IgD-negative memory B cell (primary cell): ENCODE data around the gene DNM3. TPM values are rescaled to one million over a fixed set of nuclear protein-coding genes. Genes with fewer than 3 reads are reported as not detected.
"Not testable (repeated sequence)": the region's sequence is repeated elsewhere in the genome, so short reads cannot be mapped to it uniquely, and the experiment has no call there.

Source experiments
- H3K27ac Mint-ChIP-seq, 3 donors: one replicate each; pipeline ENCODE4 v1.8.0; 2020 to 2022; ENCODE audit warnings: mild to moderate bottlenecking in 3 of 3, mixed read lengths in 3 of 3, moderate library complexity in 1 of 3
- H3K27me3 Mint-ChIP-seq: one replicate; pipeline ENCODE4 v1.8.0; 2021; ENCODE audit warnings: mixed read lengths
- H3K36me3 Mint-ChIP-seq: one replicate; pipeline ENCODE4 v1.8.0; 2020; ENCODE audit warnings: mild to moderate bottlenecking, mixed read lengths
- H3K4me1 Mint-ChIP-seq, 3 donors: one replicate each; pipeline ENCODE4 v1.8.0; 2020 to 2022; ENCODE audit warnings: mixed read lengths in 3 of 3, mild to moderate bottlenecking in 1 of 3
- H3K4me3 Mint-ChIP-seq, 4 donors: one replicate each; pipeline ENCODE4 v1.8.0; 2020 to 2022; ENCODE audit warnings: mild to moderate bottlenecking in 4 of 4, mixed read lengths in 4 of 4, moderate library complexity in 3 of 4
- H3K9me3 Mint-ChIP-seq, 3 donors: one replicate each; pipeline ENCODE4 v1.8.0; 2020 to 2021; ENCODE audit warnings: mixed read lengths in 3 of 3, mild to moderate bottlenecking in 1 of 3
- polyA plus RNA-seq: library from polyadenylated mRNA; unstranded; fragments of 300-500 nt; fragmentation: Illumina TruSeq; gene quantifications from one replicate; pipeline ENCODE4 v1.2.3, GENCODE V29; 2021

The DNM3 gene
- polyA plus RNA-seq, 1 donor from 2014 or later = 0.39 TPM

DNA sequence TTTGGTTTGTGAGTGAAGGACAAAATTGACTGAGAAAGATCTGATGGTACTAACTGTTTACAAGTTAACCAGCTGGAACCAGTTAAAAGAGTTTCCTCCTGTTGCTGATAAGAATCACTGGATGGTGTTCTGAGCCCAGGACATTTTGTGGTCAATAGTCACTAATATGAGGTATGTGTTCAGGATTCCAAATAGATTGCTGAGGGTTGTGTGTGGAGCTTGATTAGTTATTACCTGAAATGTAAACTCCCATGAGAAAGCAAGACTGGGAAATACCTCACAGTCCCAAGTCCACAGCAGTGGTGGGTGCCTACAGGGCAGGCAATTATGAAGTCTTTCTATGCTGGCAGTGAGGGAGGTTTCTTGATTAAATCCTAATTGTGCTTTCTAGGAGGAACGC lies 164.6 kb downstream of the DNM3 start:
- no peak overlapping the region for H3K27ac Mint-ChIP-seq
- H3K27me3 Mint-ChIP-seq = no peaks in the 10 kb centered on the region
- H3K9me3 Mint-ChIP-seq = no peaks in the 10 kb centered on the region
- no peaks in the 10 kb centered on the region for H3K36me3 Mint-ChIP-seq
- no peak overlapping the region for H3K4me3 Mint-ChIP-seq
- peaks cover 0 to 8% (median 5%) of the 10 kb centered on the region in 3 donors for H3K4me1 Mint-ChIP-seq

DNA sequence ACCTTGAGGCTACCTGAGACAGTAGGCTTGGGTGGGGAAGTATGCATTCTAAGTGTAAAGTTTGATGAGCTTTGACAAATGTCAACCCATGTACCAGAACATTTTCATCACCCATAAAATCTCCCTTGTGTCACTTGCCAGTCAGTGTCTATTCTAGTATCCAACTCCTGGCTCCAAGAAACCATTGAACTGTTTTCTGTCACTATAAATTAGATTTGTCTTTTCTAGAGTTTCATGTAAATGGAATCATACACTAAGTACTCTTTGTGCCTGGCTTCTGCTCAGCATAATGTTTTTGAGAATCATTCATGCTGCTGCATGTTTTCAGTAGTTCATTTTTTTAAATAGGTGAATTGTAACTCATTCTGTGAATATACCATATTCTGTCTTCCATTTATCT lies 165.4 kb downstream of the DNM3 start:
- Mint-ChIP-seq H3K9me3 (peaks cover 0 to under 1% (median under 1%) of the 10 kb centered on the region in 3 donors), H3K4me3 (no peak overlapping the region), H3K36me3 (no peaks in the 10 kb centered on the region), H3K27me3 (no peaks in the 10 kb centered on the region), H3K4me1 (peaks cover 0 to 8% (median 5%) of the 10 kb centered on the region in 3 donors), H3K27ac (no peak overlapping the region)

DNA sequence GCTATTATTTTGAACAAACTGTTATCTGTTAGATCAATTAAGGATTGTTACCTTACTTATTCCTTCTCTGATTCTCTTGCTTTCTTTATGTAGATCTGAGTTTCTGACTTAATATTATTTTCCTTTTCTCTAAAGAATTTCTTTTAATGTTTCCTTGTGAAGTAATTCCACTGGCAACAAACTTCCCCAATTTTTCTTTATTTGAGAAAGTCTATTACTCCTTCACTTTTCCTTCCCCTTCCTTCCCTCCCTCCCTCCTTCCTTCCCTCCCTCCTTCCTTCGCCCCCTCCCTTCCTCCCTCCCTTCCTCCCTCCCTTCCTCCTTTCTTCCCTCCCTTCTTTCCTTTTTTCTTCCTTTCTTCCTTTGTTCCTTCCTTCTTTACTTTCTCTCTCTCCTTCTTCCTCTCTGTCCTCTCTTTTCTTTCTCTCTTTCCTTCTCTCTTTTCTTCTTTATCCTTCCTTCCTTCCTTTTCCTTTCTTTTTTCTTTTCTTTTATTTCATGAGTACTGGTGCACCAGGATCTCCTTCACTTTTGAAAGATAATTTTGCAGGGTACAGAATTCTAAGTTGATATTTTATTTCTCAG lies 177.5 kb downstream of the DNM3 start:
- Mint-ChIP-seq H3K27me3 (peaks cover 10% of the 10 kb centered on the region), H3K27ac (no peak overlapping the region), H3K9me3 (peaks cover 4% of the 10 kb centered on the region in 3 donors), H3K4me1 (no peaks in the 10 kb centered on the region), H3K4me3 (no peak overlapping the region), H3K36me3 (peaks cover 2% of the 10 kb centered on the region)

DNA sequence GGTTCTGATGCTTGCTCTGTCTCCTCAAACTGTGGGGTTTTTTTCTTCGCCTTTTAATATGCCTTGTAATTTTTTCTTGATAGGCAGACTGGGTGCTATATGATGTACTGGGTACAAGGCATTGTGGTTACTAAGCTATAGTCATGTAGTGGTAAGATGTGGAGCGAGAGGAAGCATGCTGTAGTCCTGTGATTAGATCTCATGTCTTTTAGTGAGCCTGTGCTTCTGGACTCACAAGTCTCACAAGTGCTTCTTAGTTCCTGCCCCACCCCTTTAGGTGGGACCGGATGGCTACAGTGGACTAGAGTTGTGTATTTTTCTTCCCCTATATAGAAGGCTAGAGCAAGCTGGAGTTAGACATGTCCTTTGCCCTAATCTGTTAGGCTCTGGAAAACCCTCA lies 178.7 kb downstream of the DNM3 start:
- peaks cover 2% of the 10 kb centered on the region for H3K36me3 Mint-ChIP-seq
- H3K4me3 Mint-ChIP-seq = peak overlapping the region in 1 of 4 donors; percentile 42
- no peak overlapping the region for H3K27ac Mint-ChIP-seq
- H3K9me3 Mint-ChIP-seq = peaks cover 3 to 4% (median 4%) of the 10 kb centered on the region in 3 donors
- peaks cover 10% of the 10 kb centered on the region for H3K27me3 Mint-ChIP-seq
- no peaks in the 10 kb centered on the region for H3K4me1 Mint-ChIP-seq

DNA sequence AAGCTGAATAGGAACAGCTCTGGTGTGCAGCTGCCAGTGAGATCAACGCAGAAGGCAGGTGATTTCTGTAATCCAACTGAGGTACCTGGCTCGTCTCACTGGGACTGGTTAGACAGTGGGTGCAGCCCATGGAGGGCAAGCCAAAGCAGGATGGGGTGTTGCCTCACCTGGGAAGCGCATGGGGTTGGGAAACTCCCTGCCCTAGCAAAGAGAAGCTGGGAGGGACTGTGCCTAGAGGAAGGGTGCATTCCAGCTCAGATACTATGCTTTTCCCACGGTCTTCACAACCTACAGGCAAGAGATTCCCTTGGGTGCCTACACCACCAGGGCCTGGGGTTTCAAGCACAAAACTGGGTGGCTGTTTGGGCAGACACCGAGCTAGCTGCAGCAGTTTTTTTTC lies 183.2 kb downstream of the DNM3 start:
- Mint-ChIP-seq H3K27ac (no peak overlapping the region), H3K9me3 (no peaks in the 10 kb centered on the region), H3K27me3 (peaks cover 4% of the 10 kb centered on the region), H3K36me3 (no peaks in the 10 kb centered on the region), H3K4me1 (no peaks in the 10 kb centered on the region), H3K4me3 (no peak overlapping the region)

DNA sequence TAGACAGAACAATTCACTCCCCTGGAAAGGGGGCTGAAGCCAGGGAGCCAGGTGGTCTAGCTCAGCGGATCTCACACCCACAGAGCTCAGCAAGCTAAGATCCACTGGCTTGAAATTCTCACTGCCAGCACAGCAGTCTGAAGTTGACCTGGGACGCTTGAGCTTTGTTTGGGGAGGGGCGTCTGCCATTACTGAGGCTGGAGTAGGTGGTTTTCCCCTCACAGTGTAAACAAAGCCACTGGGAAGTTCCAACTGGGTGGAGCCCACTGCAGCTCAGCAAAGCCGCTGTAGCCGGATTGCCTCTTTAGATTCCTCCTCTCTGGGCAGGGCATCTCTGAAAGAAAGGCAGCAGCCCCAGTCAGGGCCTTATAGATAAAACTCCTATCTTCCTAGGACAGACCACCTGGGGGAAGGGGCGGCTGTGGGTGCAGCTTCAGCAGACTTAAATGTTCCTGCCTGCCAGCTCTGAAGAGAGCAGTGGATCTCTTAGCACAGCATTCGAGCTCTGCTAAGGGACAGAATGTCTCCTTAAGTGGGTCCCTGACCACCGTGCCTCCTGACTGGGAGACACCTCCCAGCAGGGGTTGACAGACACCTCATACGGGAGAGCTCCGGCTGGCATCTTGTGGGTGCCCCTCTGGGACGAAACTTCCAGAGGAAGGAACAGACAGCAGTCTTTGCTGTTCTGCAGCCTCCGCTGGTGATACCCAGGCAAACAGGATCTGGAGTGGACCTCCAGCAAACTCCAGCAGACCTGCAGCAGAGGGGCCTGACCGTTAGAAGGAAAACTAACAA lies 183.8 kb downstream of the DNM3 start:
- not testable (repeated sequence) for H3K27me3 Mint-ChIP-seq, H3K4me1 Mint-ChIP-seq, H3K36me3 Mint-ChIP-seq, H3K27ac Mint-ChIP-seq, H3K9me3 Mint-ChIP-seq
- peak overlapping the region in 1 of 4 donors; percentile 1 for H3K4me3 Mint-ChIP-seq

DNA sequence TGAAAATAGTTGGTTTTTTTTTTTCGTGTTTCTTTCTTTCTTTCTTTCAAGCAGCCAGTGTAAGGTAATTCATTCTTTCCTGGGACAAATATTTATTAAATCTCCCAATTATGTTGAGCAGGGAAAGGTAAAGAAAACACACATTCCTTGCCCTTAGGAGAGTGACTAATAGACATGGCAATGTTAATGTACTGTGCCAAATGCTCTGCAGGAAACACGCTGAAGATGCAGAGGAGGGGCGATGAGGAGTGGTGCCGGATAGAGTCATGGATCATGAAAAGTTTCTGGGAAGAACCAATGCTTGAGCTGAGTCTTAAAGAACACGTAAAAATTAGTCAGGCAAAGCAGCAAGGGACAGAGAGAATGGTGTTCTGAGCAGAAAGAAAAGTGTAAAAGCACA lies 199.2 kb downstream of the DNM3 start:
- H3K4me3 Mint-ChIP-seq = no peak overlapping the region
- H3K27me3 Mint-ChIP-seq = no peaks in the 10 kb centered on the region
- no peak overlapping the region for H3K27ac Mint-ChIP-seq
- H3K4me1 Mint-ChIP-seq = peaks cover 0 to 6% (median 3%) of the 10 kb centered on the region in 3 donors
- peaks cover 8% of the 10 kb centered on the region for H3K36me3 Mint-ChIP-seq
- no peaks in the 10 kb centered on the region for H3K9me3 Mint-ChIP-seq

DNA sequence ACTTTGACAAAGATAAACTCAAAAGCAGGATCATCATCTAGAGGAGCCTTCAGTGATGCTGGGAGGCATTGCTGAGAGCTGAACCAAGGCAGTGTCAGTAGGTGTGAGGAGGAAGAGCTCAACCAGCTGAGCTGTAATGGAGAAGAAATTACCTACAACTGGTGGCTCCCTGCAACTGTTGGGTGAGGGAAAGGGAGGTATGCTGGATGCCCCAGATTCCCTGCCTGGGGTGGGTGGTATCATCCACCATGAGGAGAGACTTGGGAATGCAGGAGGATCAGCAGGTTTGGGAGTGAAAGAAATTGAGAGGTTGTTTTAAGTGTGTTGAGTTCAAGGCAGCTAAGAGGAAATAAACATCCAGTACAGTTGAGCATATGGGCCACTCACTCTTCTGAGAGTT lies 199.8 kb downstream of the DNM3 start:
- Mint-ChIP-seq H3K9me3 (no peaks in the 10 kb centered on the region), H3K27ac (no peak overlapping the region), H3K27me3 (no peaks in the 10 kb centered on the region), H3K36me3 (peaks cover 8% of the 10 kb centered on the region), H3K4me1 (peaks cover 0 to 6% (median 3%) of the 10 kb centered on the region in 3 donors), H3K4me3 (no peak overlapping the region)

DNA sequence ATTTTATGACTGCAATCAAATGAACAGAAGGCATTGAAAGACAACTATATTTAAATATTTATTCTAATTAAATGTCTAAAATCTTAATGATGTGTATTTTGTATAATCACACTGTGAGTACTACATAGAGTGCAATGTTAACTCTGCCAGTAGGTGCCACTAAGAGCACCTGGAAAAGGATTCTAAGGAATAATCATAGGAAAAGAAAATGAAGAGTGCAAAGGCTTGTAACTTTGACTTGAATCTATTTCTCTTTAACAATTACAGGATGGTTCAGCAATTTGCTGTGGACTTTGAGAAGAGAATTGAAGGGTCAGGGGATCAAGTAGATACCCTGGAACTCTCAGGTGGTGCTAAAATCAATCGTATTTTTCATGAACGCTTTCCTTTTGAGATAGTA lies 200.4 kb downstream of the DNM3 start:
- Mint-ChIP-seq H3K4me1 (peaks cover 0 to 6% (median 3%) of the 10 kb centered on the region in 3 donors), H3K27ac (no peak overlapping the region), H3K4me3 (no peak overlapping the region), H3K9me3 (no peaks in the 10 kb centered on the region), H3K27me3 (no peaks in the 10 kb centered on the region), H3K36me3 (peaks cover 8% of the 10 kb centered on the region)

DNA sequence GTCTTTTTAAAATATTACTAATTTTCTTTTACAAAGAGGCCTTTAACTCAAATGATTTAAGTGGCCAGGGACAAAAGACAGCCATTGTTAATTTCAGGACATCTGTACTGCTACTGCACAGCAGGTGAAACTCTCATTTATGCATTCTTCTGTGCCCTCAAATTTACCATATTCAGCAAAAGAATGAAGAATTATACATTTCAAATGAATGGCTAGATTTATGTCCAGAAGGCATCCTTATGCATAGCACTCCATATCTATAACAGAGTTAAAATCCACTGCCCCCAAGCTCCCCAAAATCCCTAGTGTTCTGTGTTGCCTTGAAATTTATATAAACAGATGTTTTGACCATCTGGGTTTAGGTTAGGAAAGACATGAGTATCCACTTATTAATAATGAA lies 202.6 kb downstream of the DNM3 start:
- no peak overlapping the region for H3K4me3 Mint-ChIP-seq
- no peaks in the 10 kb centered on the region for H3K27me3 Mint-ChIP-seq
- H3K36me3 Mint-ChIP-seq = peaks cover 9% of the 10 kb centered on the region
- peaks cover 0 to 6% (median 3%) of the 10 kb centered on the region in 3 donors for H3K4me1 Mint-ChIP-seq
- H3K27ac Mint-ChIP-seq = no peak overlapping the region
- no peaks in the 10 kb centered on the region for H3K9me3 Mint-ChIP-seq

DNA sequence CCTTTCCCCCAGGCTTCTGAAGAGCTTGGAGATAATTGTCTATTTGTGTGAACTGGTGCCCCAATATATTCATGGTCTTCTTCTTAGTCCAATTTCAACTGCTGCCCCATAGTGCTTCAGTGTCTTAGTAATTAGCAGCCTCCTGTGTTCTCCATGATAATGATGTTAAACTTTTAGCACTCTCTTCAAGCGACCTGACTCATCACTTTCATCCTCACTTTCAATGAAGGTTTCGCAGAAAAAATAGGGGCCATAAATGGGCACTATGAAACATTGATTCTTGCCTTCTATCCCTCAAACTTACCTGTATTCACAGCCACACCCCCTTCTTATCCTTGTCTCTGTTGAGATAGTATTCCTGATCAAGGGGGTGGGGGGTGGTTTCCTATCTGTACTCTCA lies 210.6 kb downstream of the DNM3 start:
- H3K27ac Mint-ChIP-seq = no peak overlapping the region
- no peaks in the 10 kb centered on the region for H3K4me1 Mint-ChIP-seq
- no peaks in the 10 kb centered on the region for H3K9me3 Mint-ChIP-seq
- H3K4me3 Mint-ChIP-seq = no peak overlapping the region
- peaks cover 1% of the 10 kb centered on the region for H3K36me3 Mint-ChIP-seq
- H3K27me3 Mint-ChIP-seq = no peaks in the 10 kb centered on the region

DNA sequence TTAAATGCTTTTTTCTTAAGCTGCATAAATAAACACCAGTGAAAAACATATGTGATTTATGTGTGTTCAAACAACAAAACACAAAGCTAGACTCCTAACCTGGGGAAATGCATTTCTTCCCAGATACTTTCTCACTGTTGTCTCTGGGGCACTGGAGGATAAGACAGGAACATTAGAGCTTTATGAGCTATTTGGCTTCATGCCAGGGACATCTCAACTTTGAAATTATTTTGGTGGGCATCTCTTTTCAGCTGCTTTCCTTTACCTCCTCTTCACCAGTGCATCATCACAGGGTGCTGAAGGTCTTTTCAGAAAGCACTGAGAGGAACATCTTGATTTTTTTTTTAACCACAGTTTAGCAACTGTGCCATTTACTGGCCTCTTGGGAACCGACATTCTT lies 212.9 kb downstream of the DNM3 start:
- Mint-ChIP-seq H3K4me1 (no peaks in the 10 kb centered on the region), H3K27ac (no peak overlapping the region)

DNA sequence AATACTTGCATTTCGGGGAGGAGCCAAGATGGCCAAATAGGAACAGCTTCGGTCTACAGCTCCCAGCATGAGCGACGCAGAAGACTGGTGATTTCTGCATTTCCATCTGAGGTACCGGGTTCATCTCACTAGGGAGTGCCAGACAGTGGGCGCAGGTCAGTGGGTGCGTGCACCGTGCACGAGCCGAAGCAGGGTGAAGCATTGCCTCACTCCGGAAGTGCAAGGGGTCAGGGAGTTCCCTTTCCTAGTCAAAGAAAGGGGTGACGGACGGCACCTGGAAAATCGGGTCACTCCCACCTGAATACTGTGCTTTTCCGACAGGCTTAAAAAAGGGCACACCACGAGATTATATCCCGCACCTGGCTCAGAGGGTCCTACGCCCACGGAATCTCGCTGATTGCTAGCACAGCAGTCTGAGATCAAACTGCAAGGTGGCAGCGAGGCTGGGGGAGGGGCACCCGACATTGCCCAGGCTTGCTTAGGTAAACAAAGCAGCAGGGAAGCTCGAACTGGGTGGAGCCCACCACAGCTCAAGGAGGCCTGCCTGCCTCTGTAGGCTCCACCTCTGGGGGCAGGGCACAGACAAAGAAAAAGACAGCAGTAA lies 214.6 kb downstream of the DNM3 start:
- H3K27ac Mint-ChIP-seq, H3K4me1 Mint-ChIP-seq, H3K4me3 Mint-ChIP-seq, H3K36me3 Mint-ChIP-seq, H3K9me3 Mint-ChIP-seq, H3K27me3 Mint-ChIP-seq: not testable (repeated sequence)

More for the DNA sequence above, 212.9 kb downstream of the DNM3 start:
- no peaks in the 10 kb centered on the region for H3K9me3 Mint-ChIP-seq
- H3K36me3 Mint-ChIP-seq = no peaks in the 10 kb centered on the region
- no peak overlapping the region for H3K4me3 Mint-ChIP-seq
- no peaks in the 10 kb centered on the region for H3K27me3 Mint-ChIP-seq

DNA sequence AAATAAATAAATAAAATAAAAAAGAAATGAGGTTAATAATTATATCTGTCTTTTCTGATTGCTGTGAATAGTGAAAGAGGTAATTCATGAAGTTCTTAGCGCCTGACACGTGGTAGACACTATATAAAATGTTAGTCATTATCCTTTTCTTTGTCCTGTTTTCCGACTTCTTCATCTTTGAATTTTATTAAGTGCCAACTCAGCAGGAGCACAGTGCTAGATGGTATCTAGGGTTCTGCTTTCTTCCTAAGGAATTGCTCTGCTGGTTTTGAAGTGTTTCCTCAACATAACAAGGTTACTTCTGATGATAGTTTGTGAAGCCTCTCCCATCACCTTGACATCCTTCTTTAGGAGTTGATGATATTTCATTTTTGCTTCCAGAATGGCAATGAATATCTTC lies 227.0 kb downstream of the DNM3 start:
- H3K36me3 Mint-ChIP-seq = peaks cover 2% of the 10 kb centered on the region
- H3K4me1 Mint-ChIP-seq = no peaks in the 10 kb centered on the region
- peaks cover 0 to 2% (median 0%) of the 10 kb centered on the region in 3 donors for H3K9me3 Mint-ChIP-seq
- H3K27ac Mint-ChIP-seq = no peak overlapping the region
- H3K4me3 Mint-ChIP-seq = no peak overlapping the region
- H3K27me3 Mint-ChIP-seq = no peaks in the 10 kb centered on the region

DNA sequence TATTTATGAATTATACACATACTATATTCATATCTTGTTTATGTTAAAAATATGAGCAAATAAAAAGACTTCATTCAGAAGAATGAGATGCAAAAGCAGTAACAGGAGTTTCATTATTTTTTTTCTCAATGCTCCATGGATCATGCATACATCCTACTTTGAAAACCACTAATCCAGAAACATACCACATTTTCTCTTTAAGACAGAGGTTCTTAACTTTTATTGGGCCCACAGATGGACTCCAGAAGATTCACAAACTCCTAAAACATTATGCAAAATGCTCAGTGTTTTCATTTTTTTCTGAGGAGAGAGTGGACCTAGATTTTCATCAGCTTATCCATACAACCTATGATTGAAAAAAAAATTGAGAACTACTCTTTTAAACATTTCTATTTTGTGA lies 227.8 kb downstream of the DNM3 start:
- Mint-ChIP-seq H3K27me3 (no peaks in the 10 kb centered on the region), H3K4me1 (no peaks in the 10 kb centered on the region), H3K4me3 (no peak overlapping the region), H3K36me3 (peaks cover 2% of the 10 kb centered on the region), H3K27ac (no peak overlapping the region), H3K9me3 (peaks cover 0 to 2% (median 0%) of the 10 kb centered on the region in 3 donors)

DNA sequence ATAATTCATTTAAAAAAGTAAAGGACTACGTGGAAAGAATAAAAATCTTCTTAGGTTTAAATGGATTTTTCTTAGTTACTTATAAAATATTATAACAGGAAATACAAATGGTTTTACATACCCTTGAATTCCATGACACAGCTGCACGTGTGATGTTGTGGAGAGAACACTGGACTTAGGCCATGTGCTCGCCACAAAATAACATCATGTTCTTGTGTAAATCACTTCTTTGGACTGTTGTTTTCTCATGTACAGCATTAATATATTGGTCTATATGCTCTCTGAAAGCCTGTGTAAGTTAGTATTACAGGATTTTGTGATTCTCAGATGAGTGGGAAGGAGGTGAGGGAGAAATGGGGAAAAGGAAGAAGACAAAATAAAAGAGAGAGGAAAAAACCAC lies 228.2 kb downstream of the DNM3 start:
- no peaks in the 10 kb centered on the region for H3K27me3 Mint-ChIP-seq
- H3K4me1 Mint-ChIP-seq = no peaks in the 10 kb centered on the region
- peaks cover 0 to 4% (median 0%) of the 10 kb centered on the region in 3 donors for H3K9me3 Mint-ChIP-seq
- H3K27ac Mint-ChIP-seq = no peak overlapping the region
- H3K36me3 Mint-ChIP-seq = peaks cover 2% of the 10 kb centered on the region
- H3K4me3 Mint-ChIP-seq = no peak overlapping the region
